Nephron (organoid): ENCODE results near the gene CD86.

ENCODE experiments used
- H3K27ac Mint-ChIP-seq, 3 experiments: 2 replicates each; pipeline ENCODE4 v1.8.0; 2020; ENCODE audit warnings: mixed read lengths in 3 of 3, mild to moderate bottlenecking in 2 of 3, moderate library complexity in 1 of 3
- H3K27me3 Mint-ChIP-seq: 2 replicates; pipeline ENCODE4 v1.8.0; 2021; ENCODE audit warnings: low read depth, mild to moderate bottlenecking, moderate library complexity, mixed read lengths
- H3K36me3 Mint-ChIP-seq: 2 replicates; pipeline ENCODE4 v1.8.0; 2020; ENCODE audit warnings: low read depth, mixed read lengths
- H3K4me1 Mint-ChIP-seq: 2 replicates; pipeline ENCODE4 v1.8.0; 2020; ENCODE audit warnings: mixed read lengths
- H3K4me3 Mint-ChIP-seq, 3 experiments: 2 replicates each; pipeline ENCODE4 v1.8.0; 2020; ENCODE audit warnings: mild to moderate bottlenecking in 3 of 3, mixed read lengths in 3 of 3, moderate library complexity in 2 of 3
- H3K9me3 Mint-ChIP-seq: 2 replicates; pipeline ENCODE4 v1.8.0; 2020; ENCODE audit warnings: mixed read lengths
- TF ChIP-seq, protein P1 (sequence below), 3 experiments: fragments of 200-600 bp; sonication (generic); IDR thresholded peaks; one replicate each; pipeline ENCODE4 v1.5.0; 2021; ENCODE audit warnings: antibody characterized with exemption in 3 of 3; ENCODE audit not compliant: unreplicated experiment in 3 of 3

The CD86 gene

DNA sequence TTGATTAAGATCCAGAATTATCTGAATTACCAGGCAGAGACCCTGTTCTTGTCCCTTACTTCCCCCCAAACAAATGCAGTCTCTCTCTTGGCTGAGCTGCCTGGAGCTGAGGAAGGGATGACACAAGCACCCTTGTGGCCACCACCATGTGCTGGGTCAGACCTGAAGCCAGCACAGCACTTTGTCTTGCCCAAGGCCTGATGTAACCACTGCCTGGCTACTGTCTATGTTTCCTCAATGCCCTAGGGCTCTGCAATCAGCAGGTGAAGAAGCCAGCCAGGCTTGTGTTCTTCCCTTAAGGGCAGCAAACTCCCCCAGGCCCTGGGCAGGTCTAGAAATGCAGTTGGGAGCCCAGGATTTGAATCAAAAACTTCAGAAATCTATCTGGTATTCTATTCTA is 112.5 kb downstream of the CD86 start:
- Mint-ChIP-seq H3K27ac (no peak overlapping the region), H3K9me3 (peaks cover 20% of the 10 kb centered on the region), H3K36me3 (no peaks in the 10 kb centered on the region), H3K4me1 (no peaks in the 10 kb centered on the region), H3K27me3 (peaks cover 6% of the 10 kb centered on the region), H3K4me3 (no peak overlapping the region)
- TF ChIP-seq, protein P1, sequence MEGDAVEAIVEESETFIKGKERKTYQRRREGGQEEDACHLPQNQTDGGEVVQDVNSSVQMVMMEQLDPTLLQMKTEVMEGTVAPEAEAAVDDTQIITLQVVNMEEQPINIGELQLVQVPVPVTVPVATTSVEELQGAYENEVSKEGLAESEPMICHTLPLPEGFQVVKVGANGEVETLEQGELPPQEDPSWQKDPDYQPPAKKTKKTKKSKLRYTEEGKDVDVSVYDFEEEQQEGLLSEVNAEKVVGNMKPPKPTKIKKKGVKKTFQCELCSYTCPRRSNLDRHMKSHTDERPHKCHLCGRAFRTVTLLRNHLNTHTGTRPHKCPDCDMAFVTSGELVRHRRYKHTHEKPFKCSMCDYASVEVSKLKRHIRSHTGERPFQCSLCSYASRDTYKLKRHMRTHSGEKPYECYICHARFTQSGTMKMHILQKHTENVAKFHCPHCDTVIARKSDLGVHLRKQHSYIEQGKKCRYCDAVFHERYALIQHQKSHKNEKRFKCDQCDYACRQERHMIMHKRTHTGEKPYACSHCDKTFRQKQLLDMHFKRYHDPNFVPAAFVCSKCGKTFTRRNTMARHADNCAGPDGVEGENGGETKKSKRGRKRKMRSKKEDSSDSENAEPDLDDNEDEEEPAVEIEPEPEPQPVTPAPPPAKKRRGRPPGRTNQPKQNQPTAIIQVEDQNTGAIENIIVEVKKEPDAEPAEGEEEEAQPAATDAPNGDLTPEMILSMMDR (IDR thresholded peaks at IDR 0.05; ENCODE audit: unreplicated experiment in 3 of 3): no peak

DNA sequence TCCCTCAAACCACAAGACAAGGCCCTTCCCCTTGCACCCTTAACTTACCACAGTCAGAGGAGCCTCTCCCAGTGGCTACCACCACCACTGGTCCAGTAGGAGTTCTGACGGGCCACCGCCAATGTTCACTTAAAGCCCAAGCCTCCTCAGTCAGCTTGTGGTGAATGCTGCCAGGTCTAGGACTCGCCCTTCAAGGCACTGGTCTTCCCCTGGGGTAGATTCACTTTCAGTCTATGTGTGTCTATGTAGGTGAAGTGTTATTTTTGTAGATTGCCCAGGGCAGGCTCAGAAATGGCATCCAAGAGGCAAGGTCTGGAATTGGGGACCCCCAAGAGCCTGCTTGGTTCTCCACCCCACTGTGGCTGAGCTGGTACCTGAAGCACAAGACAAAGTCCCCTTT is 112.9 kb downstream of the CD86 start:
- Mint-ChIP-seq H3K27me3 (peaks cover 6% of the 10 kb centered on the region), H3K9me3 (peaks cover 20% of the 10 kb centered on the region), H3K36me3 (no peaks in the 10 kb centered on the region), H3K4me3 (no peak overlapping the region), H3K4me1 (no peaks in the 10 kb centered on the region), H3K27ac (no peak overlapping the region)
- TF ChIP-seq, protein P1 (IDR thresholded peaks at IDR 0.05; ENCODE audit: unreplicated experiment in 3 of 3): no peak

DNA sequence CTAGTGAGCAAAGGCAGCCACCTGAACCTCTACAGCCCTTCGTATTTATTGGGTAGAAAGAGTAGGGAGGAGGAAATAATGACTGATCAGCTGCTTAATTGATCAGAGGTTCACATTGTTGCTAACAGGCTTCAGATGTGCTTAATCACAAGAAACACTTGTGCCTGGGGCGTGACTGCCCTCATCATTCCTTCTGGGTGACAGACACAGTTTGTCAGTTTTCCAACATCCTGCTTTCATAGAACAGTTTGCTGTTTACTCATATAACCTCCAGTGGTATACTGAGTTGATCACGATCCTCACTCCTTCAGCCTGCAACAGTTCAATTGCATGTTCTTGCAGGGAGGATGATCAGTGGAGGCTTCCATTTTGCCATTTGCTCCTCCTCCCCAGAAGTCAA is 114.7 kb downstream of the CD86 start:
- no peak overlapping the region for H3K4me3 Mint-ChIP-seq
- TF ChIP-seq, protein P1 (IDR thresholded peaks at IDR 0.05; ENCODE audit: unreplicated experiment in 3 of 3): no peak
- no peak overlapping the region for H3K27ac Mint-ChIP-seq
- H3K4me1 Mint-ChIP-seq: no peaks in the 10 kb centered on the region
- peaks cover 26% of the 10 kb centered on the region for H3K9me3 Mint-ChIP-seq
- H3K36me3 Mint-ChIP-seq: no peaks in the 10 kb centered on the region
- H3K27me3 Mint-ChIP-seq: peaks cover 6% of the 10 kb centered on the region
